Neuronal stem cell (in vitro differentiated cells): ENCODE results near the gene RLN3.

Experiments
- DNase-seq: peaks from one replicate; pipeline ENCODE4 v3.0.0-alpha.2; 2013; ENCODE audit warnings: low spot score
- H2AFZ ChIP-seq: one replicate; pipeline ENCODE4 v1.6.1; 2013; ENCODE audit warnings: mild to moderate bottlenecking, low read length, inconsistent platforms
- H2AK5ac ChIP-seq: 2 replicates; pipeline ENCODE4 v1.6.1; 2013; ENCODE audit warnings: low read depth, mild to moderate bottlenecking, inconsistent platforms, low read length, moderate library complexity, mixed read lengths
- H2BK120ac ChIP-seq: 2 replicates; pipeline ENCODE4 v1.6.1; 2013; ENCODE audit warnings: low read depth, mild to moderate bottlenecking, inconsistent platforms, low read length, moderate library complexity, mixed read lengths
- H2BK12ac ChIP-seq: one replicate; pipeline ENCODE4 v1.6.1; 2013; ENCODE audit warnings: low read length, inconsistent platforms
- H2BK15ac ChIP-seq: 2 replicates; pipeline ENCODE4 v1.6.1; 2013; ENCODE audit warnings: mild to moderate bottlenecking, low read length, inconsistent platforms, mixed read lengths
- H2BK5ac ChIP-seq: one replicate; pipeline ENCODE4 v1.6.1; 2013; ENCODE audit warnings: inconsistent platforms, mild to moderate bottlenecking, low read length, moderate library complexity
- H3K14ac ChIP-seq: one replicate; pipeline ENCODE4 v1.6.1; 2013; ENCODE audit warnings: low read length, inconsistent platforms
- H3K18ac ChIP-seq: 2 replicates; pipeline ENCODE4 v1.6.1; 2013; ENCODE audit warnings: low read length, inconsistent platforms
- H3K23ac ChIP-seq: 2 replicates; pipeline ENCODE4 v1.6.1; 2013; ENCODE audit warnings: low read depth, mild to moderate bottlenecking, mixed read lengths, low read length, inconsistent platforms; ENCODE audit not compliant: poor library complexity
- H3K27ac ChIP-seq: replicated peaks from 3 replicates; pipeline ENCODE4 v1.5.1; 2013; ENCODE audit warnings: low read length, inconsistent platforms
- H3K27me3 ChIP-seq, 3 experiments: 2 replicates each; pipeline ENCODE4 v1.6.1; 2013; ENCODE audit warnings: low read length in 3 of 3, mild to moderate bottlenecking in 2 of 3, inconsistent platforms in 1 of 3, low read depth in 1 of 3, mixed read lengths in 1 of 3, moderate library complexity in 1 of 3; ENCODE audit not compliant: control insufficient read depth in 3 of 3, insufficient read depth in 3 of 3
- H3K36me3 ChIP-seq, 2 donors: replicated peaks in 1 of 2; 2 replicates each; pipeline ENCODE4 v1.6.1; 2013; ENCODE audit warnings: low read length in 2 of 2; ENCODE audit not compliant: control insufficient read depth in 2 of 2, insufficient read depth in 2 of 2
- H3K4ac ChIP-seq: 2 replicates; pipeline ENCODE4 v1.6.1; 2013; ENCODE audit warnings: inconsistent platforms, mild to moderate bottlenecking, low read length, moderate library complexity
- H3K4me1 ChIP-seq, 2 donors: 1 replicate in 1 of 2; 2 replicates in 1 of 2; pipeline ENCODE4 v1.6.1; 2013; ENCODE audit warnings: low read length in 2 of 2, low read depth in 1 of 2; ENCODE audit not compliant: control insufficient read depth in 2 of 2, insufficient read depth in 1 of 2
- H3K4me2 ChIP-seq: one replicate; pipeline ENCODE4 v1.6.1; 2013; ENCODE audit warnings: mild to moderate bottlenecking, low read length, inconsistent platforms; ENCODE audit not compliant: insufficient read depth, poor library complexity, severe bottlenecking
- H3K4me3 ChIP-seq, 2 donors: 2 replicates each; pipeline ENCODE4 v1.5.1; 2013; ENCODE audit warnings: low read length in 2 of 2, mild to moderate bottlenecking in 2 of 2, inconsistent platforms in 1 of 2, moderate library complexity in 1 of 2
- H3K79me1 ChIP-seq: one replicate; pipeline ENCODE4 v1.6.1; 2013; ENCODE audit warnings: low read depth, mild to moderate bottlenecking, inconsistent platforms, low read length, moderate library complexity
- H3K9ac ChIP-seq: one replicate; pipeline ENCODE4 v1.6.1; 2013; ENCODE audit warnings: mild to moderate bottlenecking, low read depth, low read length, inconsistent platforms; ENCODE audit not compliant: poor library complexity
- H3K9me3 ChIP-seq, 2 donors: replicated peaks in 1 of 2; 2 replicates each; pipeline versions ENCODE3 to v1.6.1; 2013; ENCODE audit warnings: low read length in 2 of 2, mild to moderate bottlenecking in 2 of 2, inconsistent platforms in 1 of 2, low read depth in 1 of 2, mixed read lengths in 1 of 2, moderate library complexity in 1 of 2; ENCODE audit not compliant: control insufficient read depth in 2 of 2, insufficient read depth in 1 of 2
- H4K8ac ChIP-seq: one replicate; pipeline ENCODE4 v1.6.1; 2013; ENCODE audit warnings: low read depth, mild to moderate bottlenecking, inconsistent platforms, low read length, moderate library complexity
- H4K91ac ChIP-seq: one replicate; pipeline ENCODE4 v1.6.1; 2013; ENCODE audit warnings: low read length, low read depth, mild to moderate bottlenecking, inconsistent platforms; ENCODE audit not compliant: poor library complexity
- WGBS, 2 donors: extraction: QIAGEN DNeasy Blood & Tissue Kit; methylation state at CpG; one replicate each; pipeline ENCODE4 v1.1.7; 2013; ENCODE audit warnings: missing lambda C conversion rate in 2 of 2, mixed read lengths in 1 of 2; ENCODE audit not compliant: insufficient read length in 2 of 2, insufficient replicate concordance in 1 of 2; ENCODE audit errors: extremely low coverage in 2 of 2; 5-methylcytosine and 5-hydroxymethylcytosine counted together

Gene RLN3

DNA sequence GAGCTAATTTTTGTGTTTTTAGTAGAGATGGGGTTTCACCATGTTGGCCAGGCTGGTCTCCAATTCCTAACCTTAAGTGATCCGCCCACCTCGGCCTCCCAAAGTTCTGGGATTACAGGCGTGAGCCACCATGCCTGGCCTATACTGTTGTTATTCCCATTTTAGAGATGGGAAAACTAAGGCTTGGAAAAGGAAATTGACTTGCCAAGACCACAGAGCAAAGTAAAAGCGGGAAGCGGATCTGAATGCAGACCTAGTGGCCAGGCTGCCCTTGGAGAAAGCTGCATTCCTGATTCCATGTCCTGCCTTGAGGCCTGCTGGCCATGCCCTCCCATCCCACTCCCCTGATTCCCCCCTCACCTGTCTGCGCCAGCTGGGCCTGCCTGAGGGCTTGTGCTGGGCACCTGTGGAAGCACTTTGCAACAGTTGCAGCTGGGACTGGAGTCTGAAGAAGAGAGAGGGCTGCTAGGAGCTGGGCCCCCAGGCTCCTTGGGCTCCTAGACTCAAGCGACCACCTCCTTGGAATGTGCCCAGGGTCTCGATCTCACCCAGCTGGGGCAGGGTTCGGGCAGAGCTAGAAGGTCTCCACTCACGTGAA, 28.2 kb downstream of the RLN3 start:
- WGBS, 2 donors: no CpG with 5 or more reads among the region's 10 CpGs
- H3K23ac ChIP-seq: no peak overlapping the region

GRCh38 chr19:14056741-14057356, 28.9 kb downstream of the RLN3 start:
- no peaks in the 10 kb centered on the region for H3K79me1 ChIP-seq
- H3K27me3 ChIP-seq: peaks cover 0 to 28% (median 14%) of the 10 kb centered on the region in 3 experiments
- no peak overlapping the region for H3K27ac ChIP-seq
- H4K91ac ChIP-seq: no peak overlapping the region
- H3K4me2 ChIP-seq: peak overlapping the region; percentile 67
- H2BK5ac ChIP-seq: no peak overlapping the region
- no peak for DNase-seq
- peaks cover 3 to 4% of the 10 kb centered on the region in 2 donors for H3K4me1 ChIP-seq
- H2AFZ ChIP-seq: peak overlapping the region; percentile 89
- H3K23ac ChIP-seq: peak overlapping the region; percentile 8
- no peak overlapping the region for H3K14ac ChIP-seq
- peak overlapping the region; percentile 96 for H3K18ac ChIP-seq
- H3K9ac ChIP-seq: peak overlapping the region; percentile 15
- no peak overlapping the region for H4K8ac ChIP-seq
- H3K4me3 ChIP-seq: peak overlapping the region; percentile 39 to 84
- H3K4ac ChIP-seq: no peak overlapping the region
- H2BK12ac ChIP-seq: no peak overlapping the region
- H2BK120ac ChIP-seq: no peak overlapping the region
- H3K9me3 ChIP-seq: peaks cover 0 to 3% of the 10 kb centered on the region in 2 donors
- H2AK5ac ChIP-seq: peak overlapping the region; percentile 41
- H3K36me3 ChIP-seq: peaks cover 2 to 3% of the 10 kb centered on the region in 2 donors
- H2BK15ac ChIP-seq: no peak overlapping the region
- WGBS, 2 donors: no CpG with 5 or more reads among the region's 19 CpGs

More for the DNA sequence above, 28.2 kb downstream of the RLN3 start:
- H3K4me3 ChIP-seq: no peak overlapping the region
- H2BK120ac ChIP-seq: no peak overlapping the region
- H3K4me2 ChIP-seq: no peak overlapping the region
- H2AFZ ChIP-seq: no peak overlapping the region
- no peak overlapping the region for H3K18ac ChIP-seq
- H2BK15ac ChIP-seq: peak overlapping the region; percentile 46
- H3K9me3 ChIP-seq: peaks cover 0 to 3% of the 10 kb centered on the region in 2 donors
- H3K36me3 ChIP-seq: peaks cover 2 to 3% of the 10 kb centered on the region in 2 donors
- peak overlapping the region; percentile 41 for H2AK5ac ChIP-seq
- H4K8ac ChIP-seq: no peak overlapping the region
- H2BK12ac ChIP-seq: no peak overlapping the region
- no peak overlapping the region for H3K4ac ChIP-seq
- no peak overlapping the region for H3K9ac ChIP-seq
- no peak overlapping the region for H4K91ac ChIP-seq
- H3K14ac ChIP-seq: no peak overlapping the region
- no peak overlapping the region for H2BK5ac ChIP-seq
- H3K27me3 ChIP-seq: peaks cover 0 to 28% (median 14%) of the 10 kb centered on the region in 3 experiments
- H3K79me1 ChIP-seq: no peaks in the 10 kb centered on the region
- no peak for DNase-seq
- no peak overlapping the region for H3K27ac ChIP-seq
- H3K4me1 ChIP-seq: peaks cover 3 to 4% of the 10 kb centered on the region in 2 donors

GRCh38 chr19:14058182-14059092, 30.5 kb downstream of the RLN3 start:
- H3K23ac ChIP-seq: peak overlapping the region; percentile 0
- H2BK5ac ChIP-seq: no peak overlapping the region
- H2BK12ac ChIP-seq: no peak overlapping the region
- H2AK5ac ChIP-seq: peak overlapping the region; percentile 85
- WGBS, 2 donors: 100% methylated on average over 1 to 3 of the region's 17 CpGs
- H2BK120ac ChIP-seq: no peak overlapping the region
- H3K18ac ChIP-seq: peak overlapping the region; percentile 54
- no peak overlapping the region for H3K27ac ChIP-seq
- H2BK15ac ChIP-seq: no peak overlapping the region
- H3K9me3 ChIP-seq: no peaks in the 10 kb centered on the region
- no peak for DNase-seq
- peaks cover 3 to 4% of the 10 kb centered on the region in 2 donors for H3K4me1 ChIP-seq
- no peaks in the 10 kb centered on the region for H3K79me1 ChIP-seq
- no peak overlapping the region for H3K14ac ChIP-seq
- no peak overlapping the region for H4K8ac ChIP-seq
- no peak overlapping the region for H3K4ac ChIP-seq
- no peak overlapping the region for H4K91ac ChIP-seq
- peak overlapping the region; percentile 77 for H2AFZ ChIP-seq
- peak overlapping the region; percentile 65 for H3K4me2 ChIP-seq
- H3K4me3 ChIP-seq: peak overlapping the region; percentile 40 to 77
- H3K9ac ChIP-seq: no peak overlapping the region
- H3K36me3 ChIP-seq: no peaks in the 10 kb centered on the region
- H3K27me3 ChIP-seq: peaks cover 0 to 28% (median 14%) of the 10 kb centered on the region in 3 experiments
